Measurements from ENCODE around the gene CLDN7.
"Not testable (repeated sequence)": the region's sequence is repeated elsewhere in the genome, so short reads cannot be mapped to it uniquely, and the experiment has no call there.

- not testable (repeated sequence) for TF ChIP-seq CTCF (IDR thresholded peaks at IDR 0.05; ENCODE audit: insufficient read depth, low read depth, low read length); EZH2 (IDR thresholded peaks at IDR 0.05; ENCODE audit: insufficient read depth, low read length)
Observed at GRCh38 chr17:7243838-7244237, 18.4 kb downstream of the CLDN7 start.
